SJCRH30 (cell line): ENCODE results near the gene CFAP52. TPM values are rescaled to one million over a fixed set of nuclear protein-coding genes. Genes with fewer than 3 reads are reported as not detected.
"Not testable (repeated sequence)": the region's sequence is repeated elsewhere in the genome, so short reads cannot be mapped to it uniquely, and the experiment has no call there.

Source experiments
- DNase-seq, 2 experiments: peaks; one replicate each; pipeline ENCODE4 v3.0.0-alpha.2; 2015 to 2020
- H3K27ac ChIP-seq: fragments of 250-450 bp; sonication (Bioruptor Pico); 2 replicates; pipeline ENCODE4 v1.5.1; 2020; ENCODE audit warnings: mild to moderate bottlenecking, moderate library complexity
- H3K27me3 ChIP-seq: fragments of 250-450 bp; sonication (Bioruptor Pico); 2 replicates; pipeline ENCODE4 v1.5.1; 2020; ENCODE audit warnings: mild to moderate bottlenecking, moderate library complexity
- H3K36me3 ChIP-seq: fragments of 250-450 bp; sonication (Bioruptor Pico); 2 replicates; pipeline ENCODE4 v1.5.1; 2020; ENCODE audit warnings: mild to moderate bottlenecking, moderate library complexity
- H3K4me1 ChIP-seq: fragments of 250-450 bp; sonication (Bioruptor Pico); 2 replicates; pipeline ENCODE4 v1.5.1; 2020; ENCODE audit warnings: mild to moderate bottlenecking, moderate library complexity
- H3K4me3 ChIP-seq: fragments of 250-450 bp; sonication (Bioruptor Pico); 2 replicates; pipeline ENCODE4 v1.5.1; 2020; ENCODE audit warnings: mild to moderate bottlenecking, moderate library complexity
- H3K9me3 ChIP-seq: fragments of 250-450 bp; sonication (Bioruptor Pico); replicated peaks from 2 replicates; pipeline ENCODE4 v1.5.1; 2020; ENCODE audit warnings: mild to moderate bottlenecking, moderate library complexity
- total RNA-seq: library from RNA; depleted of rRNA; stranded (reverse); fragments of >200 nt; shearing (Covaris generic); gene quantifications from 2 replicates; pipeline ENCODE4 v1.2.3, GENCODE V29; 2014

Gene CFAP52
- total RNA-seq, 1 experiment from 2014 or later = not detected

GRCh38 chr17:9604583-9604982 lies 28.1 kb downstream of the CFAP52 start:
- H3K4me3 ChIP-seq = not testable (repeated sequence)

GRCh38 chr17:9606453-9606852 lies 30.0 kb downstream of the CFAP52 start:
- Histone ChIP-seq H3K4me1 (no peaks in the 10 kb centered on the region), H3K27ac (no peak overlapping the region), H3K4me3 (no peak overlapping the region), H3K36me3 (no peaks in the 10 kb centered on the region), H3K9me3 (no peaks in the 10 kb centered on the region), H3K27me3 (no peaks in the 10 kb centered on the region)
- no peak for DNase-seq

More at GRCh38 chr17:9604583-9604982, 28.1 kb downstream of the CFAP52 start:
- H3K36me3 ChIP-seq, H3K27me3 ChIP-seq, DNase-seq, H3K9me3 ChIP-seq, H3K27ac ChIP-seq, H3K4me1 ChIP-seq: not testable (repeated sequence)

- not testable (repeated sequence) for H3K27me3 ChIP-seq, H3K27ac ChIP-seq, DNase-seq, H3K4me1 ChIP-seq, H3K36me3 ChIP-seq, H3K9me3 ChIP-seq, H3K4me3 ChIP-seq
Observed at GRCh38 chr17:9607058-9607457, 30.6 kb downstream of the CFAP52 start.

- Histone ChIP-seq H3K4me1 (no peaks in the 10 kb centered on the region), H3K4me3 (no peak overlapping the region), H3K36me3 (no peaks in the 10 kb centered on the region), H3K27ac (no peak overlapping the region), H3K27me3 (no peaks in the 10 kb centered on the region), H3K9me3 (no peaks in the 10 kb centered on the region)
- no peak for DNase-seq
Observed at GRCh38 chr17:9611557-9611956, 35.1 kb downstream of the CFAP52 start.

- Histone ChIP-seq H3K27me3 (no peaks in the 10 kb centered on the region), H3K36me3 (no peaks in the 10 kb centered on the region), H3K4me1 (no peaks in the 10 kb centered on the region), H3K4me3 (no peak overlapping the region), H3K27ac (no peak overlapping the region), H3K9me3 (no peaks in the 10 kb centered on the region)
- no peak for DNase-seq
Observed at GRCh38 chr17:9612006-9612405, 35.6 kb downstream of the CFAP52 start.

GRCh38 chr17:9615486-9615885 lies 39.0 kb downstream of the CFAP52 start:
- no peaks in the 10 kb centered on the region for H3K4me1 ChIP-seq
- no peaks in the 10 kb centered on the region for H3K36me3 ChIP-seq
- H3K9me3 ChIP-seq = no peaks in the 10 kb centered on the region
- H3K27me3 ChIP-seq = no peaks in the 10 kb centered on the region
- H3K27ac ChIP-seq = no peak overlapping the region
- DNase-seq = no peak
- H3K4me3 ChIP-seq = no peak overlapping the region

GRCh38 chr17:9622961-9623360 lies 46.5 kb downstream of the CFAP52 start:
- Histone ChIP-seq H3K36me3 (no peaks in the 10 kb centered on the region), H3K27ac (no peak overlapping the region), H3K4me1 (no peaks in the 10 kb centered on the region), H3K27me3 (no peaks in the 10 kb centered on the region), H3K4me3 (no peak overlapping the region), H3K9me3 (no peaks in the 10 kb centered on the region)
- DNase-seq = no peak

GRCh38 chr17:9628509-9628908 lies 52.1 kb downstream of the CFAP52 start:
- Histone ChIP-seq H3K27me3 (no peaks in the 10 kb centered on the region), H3K27ac (no peak overlapping the region), H3K4me1 (no peaks in the 10 kb centered on the region), H3K4me3 (no peak overlapping the region), H3K9me3 (no peaks in the 10 kb centered on the region), H3K36me3 (no peaks in the 10 kb centered on the region)
- DNase-seq = no peak

- no peaks in the 10 kb centered on the region for H3K9me3 ChIP-seq
- DNase-seq = no peak
- H3K27me3 ChIP-seq = no peaks in the 10 kb centered on the region
- no peak overlapping the region for H3K27ac ChIP-seq
- no peaks in the 10 kb centered on the region for H3K36me3 ChIP-seq
- no peaks in the 10 kb centered on the region for H3K4me1 ChIP-seq
- no peak overlapping the region for H3K4me3 ChIP-seq
Observed at GRCh38 chr17:9632741-9633140, 56.3 kb downstream of the CFAP52 start.

- no peak overlapping the region for H3K4me3 ChIP-seq
- H3K4me1 ChIP-seq = no peaks in the 10 kb centered on the region
- H3K27me3 ChIP-seq = no peaks in the 10 kb centered on the region
- no peak for DNase-seq
- H3K27ac ChIP-seq = no peak overlapping the region
- no peaks in the 10 kb centered on the region for H3K36me3 ChIP-seq
- no peaks in the 10 kb centered on the region for H3K9me3 ChIP-seq
Observed at GRCh38 chr17:9635340-9635739, 58.9 kb downstream of the CFAP52 start.

GRCh38 chr17:9636501-9636900 lies 60.1 kb downstream of the CFAP52 start:
- H3K36me3 ChIP-seq = no peaks in the 10 kb centered on the region
- no peak overlapping the region for H3K4me3 ChIP-seq
- no peaks in the 10 kb centered on the region for H3K27me3 ChIP-seq
- H3K9me3 ChIP-seq = no peaks in the 10 kb centered on the region
- no peak overlapping the region for H3K27ac ChIP-seq
- H3K4me1 ChIP-seq = no peaks in the 10 kb centered on the region
- DNase-seq = no peak

- H3K27me3 ChIP-seq, H3K4me1 ChIP-seq, H3K27ac ChIP-seq, H3K4me3 ChIP-seq, H3K36me3 ChIP-seq, DNase-seq, H3K9me3 ChIP-seq: not testable (repeated sequence)
Observed at GRCh38 chr17:9640388-9640787, 63.9 kb downstream of the CFAP52 start.

- H3K27me3 ChIP-seq = no peaks in the 10 kb centered on the region
- no peaks in the 10 kb centered on the region for H3K9me3 ChIP-seq
- H3K4me3 ChIP-seq = no peak overlapping the region
- no peak for DNase-seq
- H3K4me1 ChIP-seq = no peaks in the 10 kb centered on the region
- no peak overlapping the region for H3K27ac ChIP-seq
- no peaks in the 10 kb centered on the region for H3K36me3 ChIP-seq
Observed at GRCh38 chr17:9643611-9644010, 67.2 kb downstream of the CFAP52 start.

GRCh38 chr17:9644910-9645751 lies 68.7 kb downstream of the CFAP52 start, which contains the start of gene USP43:
TSS of gene USP43 (plus strand) at chr17:9645517. CDS start at chr17:9645633, 116 bp downstream.
- no peaks in the 10 kb centered on the region for H3K4me1 ChIP-seq
- H3K27ac ChIP-seq = no peak within 1 kb of the TSS
- no peaks in the 10 kb centered on the region for H3K27me3 ChIP-seq
- no peaks in the 10 kb centered on the region for H3K9me3 ChIP-seq
- DNase-seq = no peak
- no peaks in the 10 kb centered on the region for H3K36me3 ChIP-seq
- no peak within 1 kb of the TSS for H3K4me3 ChIP-seq

- H3K4me1 ChIP-seq = no peaks in the 10 kb centered on the region
- DNase-seq = no peak
- H3K27me3 ChIP-seq = no peaks in the 10 kb centered on the region
- no peak overlapping the region for H3K27ac ChIP-seq
- no peaks in the 10 kb centered on the region for H3K36me3 ChIP-seq
- H3K9me3 ChIP-seq = no peaks in the 10 kb centered on the region
- H3K4me3 ChIP-seq = no peak overlapping the region
Observed at GRCh38 chr17:9645851-9646545, 69.6 kb downstream of the CFAP52 start.

- Histone ChIP-seq H3K9me3 (no peaks in the 10 kb centered on the region), H3K27ac (no peak overlapping the region), H3K27me3 (no peaks in the 10 kb centered on the region), H3K4me3 (no peak overlapping the region), H3K4me1 (no peaks in the 10 kb centered on the region), H3K36me3 (no peaks in the 10 kb centered on the region)
- no peak for DNase-seq
Observed at GRCh38 chr17:9646546-9646885, 70.1 kb downstream of the CFAP52 start.
